ENCODE results near the gene FRK.

Gene FRK

DNA sequence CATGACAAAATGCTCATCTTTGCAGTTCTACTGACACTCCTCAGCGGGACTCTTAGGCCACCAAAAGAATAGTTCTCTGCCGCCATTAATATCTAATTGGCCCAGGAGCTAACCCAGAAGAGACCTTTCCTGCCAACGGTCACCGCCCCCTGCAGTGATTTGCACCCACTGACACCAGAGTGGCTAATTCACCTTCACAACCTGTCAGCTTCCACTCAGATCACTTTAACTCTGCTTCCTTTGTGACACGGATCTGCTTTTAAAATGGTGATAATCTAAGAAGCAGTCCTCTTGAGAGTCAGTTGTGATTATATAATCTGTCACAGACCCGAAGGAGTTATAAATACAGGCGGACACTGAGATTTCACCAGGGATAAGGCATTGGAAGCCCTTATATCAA, 172.8 kb downstream of the FRK start:
- DNase-seq (ENCODE audit: low spot score) = no peak

DNA sequence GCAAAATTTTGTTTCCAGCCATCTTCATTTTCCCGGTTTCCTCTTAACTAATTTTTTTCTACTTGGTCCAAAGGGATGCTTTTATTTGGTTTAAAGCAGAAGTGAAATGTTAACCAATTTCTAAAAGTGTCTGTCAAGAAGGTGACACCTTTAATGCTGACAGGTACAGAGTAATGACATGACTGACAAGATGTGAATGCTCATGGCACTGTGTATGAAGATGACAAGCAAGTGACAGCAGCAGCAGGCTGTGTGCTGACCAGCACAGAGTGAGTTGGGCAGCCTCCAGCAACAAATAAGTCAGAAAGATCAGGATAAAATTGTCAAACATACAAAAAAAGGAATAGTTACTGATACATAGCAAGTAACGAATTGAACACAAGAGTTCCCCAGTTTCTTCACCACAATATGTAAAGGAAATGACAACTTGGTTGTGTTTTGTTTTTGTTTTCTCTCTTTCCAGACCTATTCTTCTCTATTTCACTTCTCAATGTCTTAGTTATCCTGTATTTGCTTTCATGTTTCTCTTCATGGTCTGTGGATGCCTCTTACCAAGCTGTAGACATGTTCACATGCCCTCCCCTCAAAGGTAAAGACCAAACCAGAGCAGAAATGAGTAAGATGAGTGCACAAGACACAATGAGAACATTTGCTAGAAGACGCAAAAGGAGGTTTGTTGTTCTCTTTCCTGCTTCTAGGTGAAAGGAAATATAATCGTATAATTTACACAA, 174.9 kb downstream of the FRK start:
- no peak for DNase-seq (ENCODE audit: low spot score)

GRCh38 chr6:115882771-115883170, 177.9 kb downstream of the FRK start:
- no peak for DNase-seq (ENCODE audit: low spot score)

- no peak for DNase-seq (ENCODE audit: low spot score)
Measured at GRCh38 chr6:115882174-115882573, 178.5 kb downstream of the FRK start.

Measured in CD4-positive, alpha-beta T cell treated with Interleukin-6 at 100 ng/mL for 8 hours (primary cell).